Epithelial cell of proximal tubule (primary cell): ENCODE data around the gene TTLL13. TPM values are rescaled to one million over a fixed set of nuclear protein-coding genes. Genes with fewer than 3 reads are reported as not detected.

Source experiments
- DNase-seq: peaks from one replicate; pipeline ENCODE4 v3.0.0-alpha.2; 2011; ENCODE audit warnings: low read depth
- H3K4me3 ChIP-seq: 2 replicates; pipeline ENCODE4 v1.5.1; 2011; ENCODE audit warnings: low read depth, mild to moderate bottlenecking, low read length
- total RNA-seq: library from RNA; depleted of rRNA; stranded (reverse); fragments of >200 nt; gene quantifications from 2 replicates; pipeline ENCODE4 v1.2.3, GENCODE V29; 2015
- TF ChIP-seq, protein P1 (sequence below): conservative IDR thresholded peaks from 2 replicates; pipeline ENCODE4 v1.5.1; 2012; ENCODE audit warnings: low read depth, mild to moderate bottlenecking, low read length

Gene TTLL13
- total RNA-seq, 1 donor from 2014 or later = not detected

DNA sequence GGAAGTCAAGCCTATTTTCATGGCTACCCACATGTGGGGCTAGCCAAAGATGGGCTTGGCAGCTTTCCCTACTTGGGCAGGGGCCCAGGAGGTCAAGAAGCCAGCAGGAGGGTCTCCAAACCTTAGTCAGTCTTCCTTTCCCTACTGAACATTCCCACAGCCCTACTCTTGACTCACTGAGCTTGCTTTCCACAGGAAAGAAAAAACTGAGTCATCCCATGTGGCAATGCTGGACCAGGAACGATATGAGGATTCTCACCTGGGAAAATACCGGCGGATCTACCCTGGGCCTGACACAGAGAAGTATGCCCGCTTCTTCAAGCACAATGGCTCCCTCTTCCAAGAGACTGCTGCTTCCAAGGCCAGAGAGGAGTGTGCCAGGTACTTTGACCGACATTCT lies 12.5 kb downstream of the TTLL13 start:
- H3K4me3 ChIP-seq = no peak overlapping the region
- TF ChIP-seq, protein P1, sequence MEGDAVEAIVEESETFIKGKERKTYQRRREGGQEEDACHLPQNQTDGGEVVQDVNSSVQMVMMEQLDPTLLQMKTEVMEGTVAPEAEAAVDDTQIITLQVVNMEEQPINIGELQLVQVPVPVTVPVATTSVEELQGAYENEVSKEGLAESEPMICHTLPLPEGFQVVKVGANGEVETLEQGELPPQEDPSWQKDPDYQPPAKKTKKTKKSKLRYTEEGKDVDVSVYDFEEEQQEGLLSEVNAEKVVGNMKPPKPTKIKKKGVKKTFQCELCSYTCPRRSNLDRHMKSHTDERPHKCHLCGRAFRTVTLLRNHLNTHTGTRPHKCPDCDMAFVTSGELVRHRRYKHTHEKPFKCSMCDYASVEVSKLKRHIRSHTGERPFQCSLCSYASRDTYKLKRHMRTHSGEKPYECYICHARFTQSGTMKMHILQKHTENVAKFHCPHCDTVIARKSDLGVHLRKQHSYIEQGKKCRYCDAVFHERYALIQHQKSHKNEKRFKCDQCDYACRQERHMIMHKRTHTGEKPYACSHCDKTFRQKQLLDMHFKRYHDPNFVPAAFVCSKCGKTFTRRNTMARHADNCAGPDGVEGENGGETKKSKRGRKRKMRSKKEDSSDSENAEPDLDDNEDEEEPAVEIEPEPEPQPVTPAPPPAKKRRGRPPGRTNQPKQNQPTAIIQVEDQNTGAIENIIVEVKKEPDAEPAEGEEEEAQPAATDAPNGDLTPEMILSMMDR = no peak
- DNase-seq = no peak

DNA sequence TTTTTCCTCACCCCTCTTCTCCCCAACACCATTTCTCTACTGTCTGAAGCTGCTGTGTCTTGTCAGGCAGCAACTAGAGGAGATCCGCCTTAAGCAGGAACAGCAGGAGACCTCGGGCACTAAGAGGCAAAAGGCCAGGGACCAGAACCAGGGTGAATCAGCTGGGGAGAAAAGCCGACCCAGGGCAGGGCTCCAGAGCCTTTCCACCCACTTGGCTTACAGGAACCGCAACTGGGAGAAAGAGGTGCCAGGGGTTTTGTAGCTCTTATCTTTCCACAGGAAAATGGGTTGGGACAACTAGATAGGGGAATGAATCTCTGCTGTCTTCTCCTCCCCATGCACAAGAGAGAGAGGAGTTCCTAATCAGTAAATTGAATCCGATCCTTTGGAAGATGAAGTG lies 13.1 kb downstream of the TTLL13 start:
- no peak overlapping the region for H3K4me3 ChIP-seq
- TF ChIP-seq, protein P1 = no peak
- DNase-seq = no peak

DNA sequence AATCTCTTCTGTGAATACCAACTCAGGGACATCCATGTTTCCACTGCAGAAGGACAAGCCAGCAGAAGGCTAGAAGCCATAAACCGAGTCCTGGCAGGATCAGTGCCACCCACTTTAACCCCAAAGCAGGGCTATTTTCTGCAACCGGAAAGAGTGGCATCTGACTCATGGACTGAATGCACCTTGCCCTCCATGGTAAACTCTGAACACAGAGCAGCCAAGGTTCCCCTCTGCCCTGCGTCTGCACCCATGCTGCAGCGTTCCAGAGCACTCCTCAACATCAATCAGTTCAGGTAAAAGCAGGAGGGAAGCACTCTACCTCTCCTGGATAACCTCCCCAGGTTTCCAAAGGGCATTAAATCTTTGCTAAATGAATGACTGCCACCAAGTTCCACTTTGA lies 15.3 kb downstream of the TTLL13 start:
- no peak for DNase-seq
- TF ChIP-seq, protein P1 = no peak
- H3K4me3 ChIP-seq = peak overlapping the region; percentile 94

DNA sequence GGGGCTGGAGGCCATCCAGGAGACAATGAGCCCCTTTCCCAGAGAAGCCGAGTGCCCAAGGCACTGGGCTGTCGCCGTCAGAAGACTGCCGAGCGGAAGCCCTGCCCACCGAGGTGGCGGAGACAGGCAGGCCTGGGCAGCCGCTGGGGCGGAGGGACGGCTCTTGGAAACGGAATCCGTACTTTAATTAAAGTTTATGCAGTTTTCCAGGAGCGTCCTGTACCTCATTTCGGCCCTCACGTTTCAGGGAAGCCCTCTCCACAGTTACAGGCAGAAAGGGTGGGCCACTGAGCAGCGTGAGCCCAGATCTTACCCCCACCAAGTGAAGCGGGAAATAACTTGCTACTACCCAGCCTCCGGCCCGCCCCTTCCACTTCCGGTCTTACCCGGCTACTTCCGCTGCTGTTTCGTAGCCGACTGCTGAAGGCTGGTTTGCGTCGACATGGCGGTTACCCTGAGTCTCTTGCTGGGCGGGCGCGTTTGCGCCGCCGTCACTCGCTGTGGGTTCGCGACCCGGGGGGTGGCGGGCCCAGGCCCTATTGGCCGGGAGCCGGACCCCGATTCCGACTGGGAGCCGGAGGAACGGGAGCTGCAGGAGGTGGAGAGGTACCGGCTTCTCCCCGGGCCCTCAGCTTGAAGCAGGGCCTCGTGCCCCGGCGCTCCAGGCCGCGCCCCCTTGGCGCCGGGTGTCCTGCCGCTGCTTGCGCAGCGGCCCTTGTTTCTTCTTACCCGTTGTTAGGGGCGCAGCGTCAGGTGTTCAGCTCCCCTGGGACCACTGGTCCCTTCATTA lies 16.1 kb downstream of the TTLL13 start, which contains the start of gene NGRN:
Gene NGRN, plus strand, starts transcription at position 402 of the 790 bp plus-strand sequence. Its CDS starts 41 bp downstream, at position 443.
- H3K4me3 ChIP-seq = peak within 1 kb of the TSS; percentile 94
- TF ChIP-seq, protein P1 = no peak
- DNase-seq = peak; percentile 54

DNA sequence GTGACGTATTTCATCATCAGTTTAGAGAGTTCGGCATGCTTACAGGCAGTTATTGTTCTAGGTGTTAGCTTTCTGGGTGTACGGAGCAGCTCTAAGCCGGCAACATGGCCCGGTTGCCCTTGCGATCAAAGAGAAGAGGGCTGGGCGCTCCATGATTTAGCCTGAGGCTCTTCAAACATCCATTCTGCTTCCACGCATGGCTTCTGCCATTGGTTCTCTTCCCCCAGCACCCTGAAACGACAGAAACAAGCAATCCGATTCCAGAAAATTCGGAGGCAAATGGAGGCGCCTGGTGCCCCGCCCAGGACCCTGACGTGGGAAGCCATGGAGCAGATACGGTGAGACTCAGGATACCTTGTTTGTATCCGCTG lies 16.7 kb downstream of the TTLL13 start:
- no peak for DNase-seq
- TF ChIP-seq, protein P1 = no peak
- H3K4me3 ChIP-seq = peak overlapping the region; percentile 94

DNA sequence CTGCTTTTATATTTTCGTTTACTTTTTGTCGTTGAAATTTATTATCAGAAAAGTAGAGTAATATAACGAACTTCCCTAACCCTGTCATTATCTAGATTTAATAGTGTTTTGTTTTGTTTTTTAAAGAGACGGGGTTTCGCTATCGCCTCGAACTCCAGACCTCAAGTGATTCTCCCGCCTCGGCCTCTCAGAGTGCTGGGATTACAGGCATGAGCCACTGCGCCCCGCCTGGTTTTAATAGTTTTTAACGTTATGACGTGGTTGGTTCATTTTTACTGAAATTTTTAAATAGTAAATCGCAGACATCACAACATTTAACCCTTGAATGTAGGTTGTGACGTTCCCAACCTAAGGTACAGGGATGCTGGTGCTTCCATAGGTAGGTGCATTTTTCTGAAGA lies 17.1 kb downstream of the TTLL13 start:
- H3K4me3 ChIP-seq = peak overlapping the region; percentile 94
- TF ChIP-seq, protein P1 = no peak
- DNase-seq = no peak

DNA sequence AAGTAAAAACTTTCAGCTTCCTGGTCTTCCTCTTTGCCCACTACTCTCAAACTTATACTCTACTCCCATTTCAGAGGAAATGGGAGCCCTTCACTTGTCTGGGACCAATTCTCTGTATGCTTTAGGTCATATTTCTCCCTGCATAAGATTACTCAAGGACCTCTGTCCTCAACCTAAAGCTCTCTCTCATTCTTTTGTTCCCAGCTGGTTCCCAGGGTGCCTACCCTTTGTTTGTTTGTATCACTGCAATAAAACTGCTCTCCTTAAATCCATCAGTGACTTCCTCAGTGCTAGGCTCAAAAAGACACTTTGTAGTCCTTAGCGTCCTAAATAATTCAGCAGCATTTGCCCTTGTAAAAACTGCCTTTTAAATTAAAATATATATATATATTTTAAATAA lies 19.1 kb downstream of the TTLL13 start:
- no peak for DNase-seq
- TF ChIP-seq, protein P1 = no peak
- no peak overlapping the region for H3K4me3 ChIP-seq
